ENCODE data around the gene P3H2.

DNA sequence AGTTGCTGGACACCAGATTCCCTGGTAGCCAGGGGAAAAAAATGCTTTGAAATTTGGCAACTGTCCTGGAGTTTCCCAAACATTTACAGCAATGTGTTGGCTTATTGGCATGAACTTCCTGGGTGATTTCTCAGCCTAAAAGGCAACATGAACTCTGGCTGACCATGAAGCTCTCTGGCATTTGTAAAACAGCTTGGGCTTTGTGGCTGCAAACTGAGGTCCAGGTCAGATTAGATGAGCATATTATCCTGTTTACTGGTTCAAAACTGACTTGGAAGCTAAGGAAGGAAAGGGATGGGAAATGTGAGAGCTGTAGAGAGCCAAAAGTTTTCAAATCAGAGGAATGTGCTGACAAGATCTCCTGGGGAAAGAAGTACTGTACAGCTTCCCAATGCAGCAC lies 139.0 kb downstream of the P3H2 start:
- TF ChIP-seq EZH2 (IDR thresholded peaks at IDR 0.05) (no peak), POLR2AphosphoS5 (IDR thresholded peaks at IDR 0.05; ENCODE audit: borderline replicate concordance, low read depth, low read length) (no peak)
